Cardiac fibroblast (primary cell): ENCODE data around the gene APOO.

Experiments used
- DNase-seq, 2 donors: peaks; one replicate each; pipeline versions ENCODE4 v3.0.0 to v3.0.0-alpha.2; 2010; ENCODE audit warnings: low read depth in 2 of 2
- H3K4me3 ChIP-seq, 2 donors: replicated peaks in 1 of 2; 1 replicate in 1 of 2; 2 replicates in 1 of 2; pipeline ENCODE4 v1.5.1; 2011; ENCODE audit warnings: low read depth in 2 of 2, low read length in 2 of 2, mild to moderate bottlenecking in 2 of 2, moderate library complexity in 1 of 2
- TF ChIP-seq, protein P1 (sequence below): IDR thresholded peaks from one replicate; pipeline ENCODE4 v1.5.1; 2011; ENCODE audit warnings: low read depth, mild to moderate bottlenecking, low read length, inconsistent platforms

The APOO gene

DNA sequence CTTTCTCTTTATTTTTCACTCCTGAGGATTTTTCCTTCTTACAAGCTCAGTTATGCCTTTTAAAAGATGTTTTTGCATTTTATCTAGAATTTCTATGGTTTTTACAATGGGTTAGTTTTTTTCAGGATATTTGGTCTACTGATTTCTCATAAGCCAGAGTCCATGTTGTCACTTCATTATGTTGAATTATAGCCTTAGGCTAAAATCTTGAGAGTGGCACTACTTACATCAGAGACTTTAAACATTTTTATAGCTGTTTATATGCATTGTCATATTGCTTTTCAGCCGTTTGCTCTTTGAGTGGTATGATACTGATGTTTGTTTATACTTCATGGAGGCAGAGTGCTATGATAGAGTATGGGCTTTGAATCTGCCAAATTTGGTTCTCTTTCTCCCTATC, 36.5 kb upstream of the APOO start:
- TF ChIP-seq, protein P1, sequence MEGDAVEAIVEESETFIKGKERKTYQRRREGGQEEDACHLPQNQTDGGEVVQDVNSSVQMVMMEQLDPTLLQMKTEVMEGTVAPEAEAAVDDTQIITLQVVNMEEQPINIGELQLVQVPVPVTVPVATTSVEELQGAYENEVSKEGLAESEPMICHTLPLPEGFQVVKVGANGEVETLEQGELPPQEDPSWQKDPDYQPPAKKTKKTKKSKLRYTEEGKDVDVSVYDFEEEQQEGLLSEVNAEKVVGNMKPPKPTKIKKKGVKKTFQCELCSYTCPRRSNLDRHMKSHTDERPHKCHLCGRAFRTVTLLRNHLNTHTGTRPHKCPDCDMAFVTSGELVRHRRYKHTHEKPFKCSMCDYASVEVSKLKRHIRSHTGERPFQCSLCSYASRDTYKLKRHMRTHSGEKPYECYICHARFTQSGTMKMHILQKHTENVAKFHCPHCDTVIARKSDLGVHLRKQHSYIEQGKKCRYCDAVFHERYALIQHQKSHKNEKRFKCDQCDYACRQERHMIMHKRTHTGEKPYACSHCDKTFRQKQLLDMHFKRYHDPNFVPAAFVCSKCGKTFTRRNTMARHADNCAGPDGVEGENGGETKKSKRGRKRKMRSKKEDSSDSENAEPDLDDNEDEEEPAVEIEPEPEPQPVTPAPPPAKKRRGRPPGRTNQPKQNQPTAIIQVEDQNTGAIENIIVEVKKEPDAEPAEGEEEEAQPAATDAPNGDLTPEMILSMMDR: no peak
- DNase-seq: no peak
- H3K4me3 ChIP-seq: no peak overlapping the region

GRCh38 chrX:23939203-23939602, 31.5 kb upstream of the APOO start:
- TF ChIP-seq, protein P1: no peak
- no peak overlapping the region for H3K4me3 ChIP-seq
- no peak for DNase-seq

DNA sequence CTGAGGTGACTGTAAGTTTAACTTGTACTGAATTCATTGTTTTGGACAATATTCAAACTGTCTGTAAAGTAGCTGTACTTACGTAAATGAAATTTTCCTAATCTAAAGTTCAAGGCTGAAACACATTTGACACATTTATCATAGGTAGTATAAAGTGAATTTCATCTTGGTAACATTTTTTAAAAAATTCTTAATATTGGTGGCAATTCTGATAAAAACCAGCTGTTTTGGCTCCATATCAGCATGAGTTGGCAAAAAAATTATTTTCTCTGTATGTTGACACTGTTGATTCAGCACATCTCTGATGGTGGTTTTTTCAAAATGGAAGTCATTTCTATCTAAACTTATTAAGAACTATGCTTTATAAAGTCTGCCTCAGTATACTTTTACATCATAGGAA, 31.0 kb upstream of the APOO start:
- no peak overlapping the region for H3K4me3 ChIP-seq
- peak; percentile 43 to 66 for DNase-seq
- TF ChIP-seq, protein P1: no peak

GRCh38 chrX:23937100-23937499, 29.4 kb upstream of the APOO start:
- peak; percentile 13 to 30 for DNase-seq
- H3K4me3 ChIP-seq: no peak overlapping the region
- TF ChIP-seq, protein P1: no peak

DNA sequence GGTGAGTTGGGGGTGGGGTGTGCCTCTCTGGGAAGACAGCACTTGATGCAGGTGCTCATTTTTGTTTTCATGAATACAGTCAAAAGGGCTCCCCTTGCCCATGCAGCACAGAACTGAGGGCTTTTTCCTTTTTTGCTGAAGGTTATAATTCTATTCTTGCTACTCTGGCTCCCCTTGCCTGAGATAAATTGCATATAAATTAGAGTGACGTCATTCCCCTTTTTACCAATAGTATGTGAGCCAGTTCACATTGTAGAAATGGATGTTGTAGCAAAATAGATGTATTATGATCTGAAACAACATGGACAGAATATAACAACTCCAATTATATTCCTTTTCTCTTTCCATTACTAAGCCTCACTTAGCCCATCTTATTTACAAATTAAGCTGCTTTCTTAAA, 28.4 kb upstream of the APOO start:
- DNase-seq: no peak
- TF ChIP-seq, protein P1: no peak

GRCh38 chrX:23935106-23935505, 27.4 kb upstream of the APOO start:
- peak in 1 of 2 donors; percentile 33 for DNase-seq
- no peak overlapping the region for H3K4me3 ChIP-seq
- TF ChIP-seq, protein P1: no peak

More for the DNA sequence above, 28.4 kb upstream of the APOO start:
- no peak overlapping the region for H3K4me3 ChIP-seq

GRCh38 chrX:23932046-23932445, 24.3 kb upstream of the APOO start:
- TF ChIP-seq, protein P1: no peak
- peak in 1 of 2 donors; percentile 28 for DNase-seq
- H3K4me3 ChIP-seq: no peak overlapping the region
